Stimulated activated CD8-positive, alpha-beta memory T cell treated with anti-CD3 and anti-CD28 coated beads, Interleukin-4, amount 100 ng/mL, for 24 hours (primary cell): ENCODE results near the gene TLR4.

ENCODE experiments used
- DNase-seq: peaks from one replicate; pipeline ENCODE4 v3.0.0-alpha.2; 2020; ENCODE audit warnings: low read depth

TLR4 gene

GRCh38 chr9:117704024-117704575, at the start of gene TLR4:
TLR4 (plus strand) TSS chr9:117704403; CDS start chr9:117704473, 70 bp downstream.
- DNase-seq, result no peak

DNA sequence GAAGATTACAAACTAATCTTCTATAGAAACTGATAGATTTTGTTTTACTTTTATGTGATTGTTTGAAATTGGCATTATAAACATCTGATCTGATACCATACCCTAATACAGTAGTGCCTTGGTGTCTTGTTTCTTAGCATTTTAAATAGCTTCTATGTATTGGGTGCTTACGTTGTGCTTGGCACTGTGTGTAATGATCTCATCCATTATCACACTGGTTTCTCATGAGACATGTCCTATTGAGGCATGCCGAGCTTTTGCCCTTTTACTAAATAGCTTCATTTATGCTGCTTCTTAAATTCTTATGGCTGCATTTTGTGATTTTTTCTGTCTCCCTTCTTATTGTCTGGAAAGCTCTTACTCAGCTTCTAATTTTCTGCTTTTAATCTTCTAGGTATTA, 48.2 kb upstream of the TLR4 start:
- no peak for DNase-seq

GRCh38 chr9:117662651-117663050, 41.6 kb upstream of the TLR4 start:
- DNase-seq, result no peak

DNA sequence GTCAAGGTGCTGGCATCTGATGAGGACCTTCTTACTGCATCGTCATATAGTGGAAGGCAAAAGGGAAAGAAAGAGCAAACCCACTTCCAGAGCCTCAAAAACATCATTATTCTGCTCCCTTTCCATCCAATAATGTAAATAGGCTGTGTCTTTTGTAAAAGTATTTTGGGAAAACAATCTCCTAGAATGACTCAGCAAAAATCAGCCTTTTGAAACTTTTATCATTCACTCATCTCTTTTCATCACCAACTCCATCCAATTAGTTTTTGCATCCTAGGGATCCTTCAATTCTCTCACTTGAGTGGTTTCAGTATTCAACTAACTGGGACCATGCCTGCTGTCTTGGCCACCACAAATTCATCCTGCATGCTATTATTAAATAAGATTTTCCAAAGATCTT, 39.8 kb upstream of the TLR4 start:
- DNase-seq, result no peak

- DNase-seq, result no peak
Observed at GRCh38 chr9:117665601-117666385, 38.4 kb upstream of the TLR4 start.

- DNase-seq, result no peak
Observed at GRCh38 chr9:117671468-117671867, 32.7 kb upstream of the TLR4 start.

- DNase-seq, result no peak
Observed at GRCh38 chr9:117672369-117672768, 31.8 kb upstream of the TLR4 start.

- DNase-seq, result no peak
Observed at GRCh38 chr9:117677572-117677971, 26.6 kb upstream of the TLR4 start.

- DNase-seq, result no peak
Observed at GRCh38 chr9:117678871-117679270, 25.3 kb upstream of the TLR4 start.

DNA sequence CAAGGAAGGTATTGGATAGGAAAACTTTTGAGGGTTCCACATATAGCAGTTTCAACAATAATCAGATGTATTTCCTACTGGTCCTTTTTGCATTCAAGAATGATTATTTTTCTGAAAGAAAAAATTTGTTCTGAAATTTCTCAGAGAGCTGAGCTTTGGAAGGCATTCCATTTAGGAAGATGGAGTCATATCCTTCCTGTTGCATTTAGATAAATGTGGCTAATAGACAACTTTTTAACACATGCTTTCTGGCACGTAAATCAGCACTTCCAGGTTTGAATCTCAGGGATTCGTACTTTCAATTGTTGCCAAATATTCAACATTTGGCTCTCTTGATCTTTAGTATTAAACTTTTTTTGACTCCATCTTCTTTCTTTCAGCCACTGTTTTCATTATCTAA, 24.8 kb upstream of the TLR4 start:
- DNase-seq, result no peak

- DNase-seq, result no peak
Observed at GRCh38 chr9:117681888-117682287, 22.3 kb upstream of the TLR4 start.

DNA sequence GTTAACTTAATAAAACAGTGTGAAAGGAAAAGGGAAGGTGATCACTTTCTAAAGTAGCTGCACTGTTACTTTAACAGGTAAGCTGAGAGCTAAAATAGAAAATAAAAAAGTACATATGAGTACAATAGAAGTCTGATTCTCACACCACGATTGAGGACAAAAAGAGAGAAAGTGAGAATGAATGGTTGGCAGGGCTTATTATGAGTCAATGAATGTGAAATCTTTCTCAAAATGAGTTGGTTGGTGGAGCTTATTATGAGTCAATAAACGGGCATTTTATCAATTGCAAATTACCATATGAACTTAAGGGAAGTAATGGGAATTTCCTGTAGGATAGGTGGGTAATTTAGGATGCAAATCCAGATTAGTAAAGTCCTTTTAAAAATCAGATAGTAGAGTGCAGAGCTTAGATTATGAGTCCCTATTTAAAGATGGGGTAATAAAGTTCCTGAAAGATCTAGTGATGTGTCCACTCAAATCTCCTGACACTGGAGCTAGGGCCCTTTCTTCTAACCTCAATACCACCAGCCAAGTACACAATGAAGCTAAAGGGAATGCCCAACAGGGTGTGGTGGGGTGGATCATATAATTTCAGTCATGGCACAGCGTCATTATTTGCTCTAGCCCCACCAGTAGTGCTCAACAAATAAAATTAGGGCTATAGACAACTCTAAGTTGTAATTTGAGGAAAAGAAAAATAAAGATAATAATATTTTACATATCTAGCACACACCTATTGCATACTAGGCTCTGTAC, 21.1 kb upstream of the TLR4 start:
- no peak for DNase-seq

DNA sequence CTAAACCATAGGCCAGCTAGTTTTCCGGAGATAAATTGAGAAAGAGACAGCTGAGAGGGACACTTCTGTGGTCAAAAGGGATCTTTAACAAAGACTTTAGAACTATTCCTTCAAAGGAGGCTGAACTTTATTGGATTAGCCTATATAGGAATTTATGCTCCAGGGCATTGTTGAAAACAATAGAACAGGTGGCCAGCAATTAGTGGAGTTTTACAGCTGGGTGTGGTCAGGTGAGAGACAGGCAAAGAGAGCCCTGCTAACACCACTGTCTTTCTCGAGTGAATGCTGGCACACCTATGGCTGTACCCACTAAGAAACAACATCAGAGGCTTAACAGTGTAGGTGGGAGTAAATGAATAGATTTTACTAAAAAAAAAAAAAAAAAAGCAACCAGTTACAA, 16.7 kb upstream of the TLR4 start:
- no peak for DNase-seq

GRCh38 chr9:117691367-117691766, 12.8 kb upstream of the TLR4 start:
- no peak for DNase-seq

DNA sequence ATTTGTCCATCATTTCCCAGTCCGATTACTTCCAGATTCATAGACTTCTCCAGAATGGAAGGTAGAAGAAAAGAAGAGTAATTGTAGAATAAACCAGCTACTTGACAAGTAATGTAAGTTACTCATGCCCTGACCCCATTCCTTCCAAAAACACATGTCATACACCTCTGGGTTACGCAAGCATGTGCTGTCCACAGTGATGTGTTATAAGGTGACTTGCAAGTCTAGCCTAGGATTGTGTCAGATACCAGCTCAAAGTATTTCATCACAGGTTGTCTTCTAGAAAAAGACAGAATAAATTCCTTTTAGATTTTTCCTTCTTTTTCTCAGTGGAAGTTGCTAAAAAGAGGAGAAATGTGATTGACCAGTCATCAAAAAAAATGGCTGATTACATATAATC, 8.0 kb upstream of the TLR4 start:
- no peak for DNase-seq

DNA sequence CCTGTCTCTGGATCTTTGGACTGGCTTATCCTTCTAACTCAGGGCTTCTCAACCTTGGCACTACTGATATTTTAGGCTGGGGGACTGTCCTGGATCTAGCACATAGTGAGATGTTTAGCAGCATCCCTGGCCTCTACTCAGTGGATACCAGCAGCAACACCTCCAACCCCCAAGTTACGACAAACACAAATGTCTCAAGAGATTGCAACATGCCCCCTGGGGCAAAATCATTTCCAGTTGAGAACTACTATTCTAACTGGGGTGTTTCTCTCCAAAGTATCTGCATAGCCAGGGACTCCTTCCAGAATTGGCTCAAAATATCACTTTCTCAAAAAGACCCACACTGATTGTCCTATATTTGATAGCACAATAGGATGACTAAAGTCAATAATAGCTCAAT, 7.2 kb upstream of the TLR4 start:
- no peak for DNase-seq

DNA sequence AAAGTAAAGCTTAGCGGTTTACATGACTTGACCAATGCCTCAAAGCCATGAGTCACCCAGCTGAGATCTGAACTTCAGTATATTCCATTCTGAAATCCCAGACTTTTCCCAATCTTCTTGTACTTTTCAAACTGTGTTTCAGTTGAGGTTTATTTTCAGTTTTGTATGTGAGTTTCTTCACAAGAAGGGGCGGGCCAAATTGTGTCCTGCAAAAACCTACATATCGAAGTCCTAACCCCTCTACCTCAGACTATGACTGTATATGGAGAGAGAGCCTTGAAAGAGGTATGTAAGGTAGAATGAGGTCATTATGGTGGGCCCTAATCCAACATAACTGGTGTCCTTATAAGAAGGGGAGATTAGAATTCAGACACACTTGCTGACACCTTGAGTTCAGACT, 666 bp upstream of the TLR4 start:
- no peak for DNase-seq

GRCh38 chr9:117704597-117704996, 394 bp downstream of the TLR4 start:
- DNase-seq, result no peak

DNA sequence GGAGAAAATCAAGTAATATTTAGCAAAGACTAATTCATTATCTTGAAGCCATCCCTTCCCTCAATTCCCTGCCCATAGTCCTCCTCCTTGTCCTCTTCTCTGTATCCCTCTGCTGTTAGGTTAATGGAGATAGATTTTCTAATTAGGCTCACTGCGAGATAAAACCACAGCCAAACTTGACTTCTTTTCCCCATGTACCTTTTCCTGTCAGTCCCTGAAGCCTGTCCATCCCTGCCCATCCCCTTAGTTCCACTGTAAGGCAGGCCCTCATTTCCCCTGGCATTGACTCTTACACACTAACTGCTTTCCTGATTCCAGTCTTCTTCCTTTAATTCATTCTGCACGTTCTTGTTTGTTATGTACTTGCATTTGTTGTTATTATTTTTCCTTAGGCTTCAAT, 1.2 kb downstream of the TLR4 start:
- DNase-seq, result no peak

DNA sequence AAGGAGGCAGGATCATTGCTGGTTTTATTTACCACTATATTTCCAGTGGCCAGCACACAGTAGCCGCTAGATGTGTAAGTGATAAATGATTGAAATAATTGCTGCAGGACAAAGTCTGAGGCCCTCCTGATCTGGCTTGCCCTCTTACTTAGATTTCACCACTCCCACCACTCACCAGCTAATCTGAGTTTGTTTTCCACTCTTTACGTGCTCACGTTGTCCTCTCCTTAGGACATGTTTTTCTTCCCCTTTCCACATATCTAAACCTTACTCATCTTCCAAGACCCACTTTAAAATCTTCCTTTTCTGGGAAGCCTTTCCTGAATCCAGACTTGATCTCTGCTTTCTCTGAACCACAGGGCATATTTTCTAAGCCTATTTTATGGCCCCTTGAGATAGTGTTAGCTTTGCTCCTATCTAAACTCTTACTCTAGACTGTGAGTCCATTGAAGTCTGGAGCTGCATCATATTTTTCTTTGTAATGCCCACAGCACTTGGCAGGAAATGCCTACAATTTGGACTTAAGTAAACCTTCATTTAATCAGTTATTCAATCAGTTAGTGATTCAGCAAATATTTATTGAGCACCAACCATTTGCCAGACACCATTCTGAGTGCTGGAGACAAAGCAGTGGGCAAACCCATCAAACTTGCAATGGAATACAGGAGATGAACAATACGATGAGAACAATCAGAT, 2.4 kb downstream of the TLR4 start:
- no peak for DNase-seq

DNA sequence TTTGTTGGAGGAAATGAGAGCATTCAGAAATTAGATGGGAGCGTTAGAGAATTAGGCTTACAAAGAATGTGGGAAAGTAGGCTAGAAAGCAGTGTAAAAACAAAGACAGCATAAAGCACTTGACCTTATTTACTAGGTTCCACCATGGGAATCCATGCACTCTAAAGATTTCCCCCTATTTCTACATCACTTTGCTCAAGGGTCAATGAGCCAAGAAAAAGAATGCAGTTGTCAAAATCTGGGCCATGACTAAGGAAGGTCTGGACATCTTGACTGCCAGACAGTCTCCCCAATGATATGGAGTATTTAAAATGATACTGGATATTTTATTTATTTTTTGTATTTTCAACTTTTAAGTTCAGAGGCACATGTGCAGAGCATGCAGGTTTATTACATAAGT, 3.4 kb downstream of the TLR4 start:
- no peak for DNase-seq

DNA sequence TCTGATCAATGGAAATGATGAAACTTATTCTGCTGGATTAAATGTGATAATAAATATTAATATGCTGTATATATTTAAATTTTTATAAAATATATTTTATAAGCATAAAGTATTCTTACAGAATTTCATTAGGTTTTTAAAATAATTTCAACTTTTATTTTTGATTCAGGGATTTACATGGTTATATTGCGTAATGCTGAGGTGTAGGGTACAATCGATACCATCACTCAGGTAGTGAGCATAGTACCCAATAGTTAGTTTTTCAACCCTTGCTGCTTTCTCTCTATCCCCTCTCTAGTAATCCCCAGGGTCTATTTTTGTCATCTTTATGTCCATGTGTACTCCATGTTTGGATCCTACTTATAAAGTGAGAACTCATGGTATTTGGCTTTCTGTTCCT, 5.7 kb downstream of the TLR4 start:
- no peak for DNase-seq

DNA sequence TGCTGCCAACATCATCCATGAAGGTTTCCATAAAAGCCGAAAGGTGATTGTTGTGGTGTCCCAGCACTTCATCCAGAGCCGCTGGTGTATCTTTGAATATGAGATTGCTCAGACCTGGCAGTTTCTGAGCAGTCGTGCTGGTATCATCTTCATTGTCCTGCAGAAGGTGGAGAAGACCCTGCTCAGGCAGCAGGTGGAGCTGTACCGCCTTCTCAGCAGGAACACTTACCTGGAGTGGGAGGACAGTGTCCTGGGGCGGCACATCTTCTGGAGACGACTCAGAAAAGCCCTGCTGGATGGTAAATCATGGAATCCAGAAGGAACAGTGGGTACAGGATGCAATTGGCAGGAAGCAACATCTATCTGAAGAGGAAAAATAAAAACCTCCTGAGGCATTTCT, 10.1 kb downstream of the TLR4 start:
- DNase-seq, result no peak
